OCI-LY7 (cell line): Measurements from ENCODE around the gene SRXN1.

ENCODE experiments used
- CTCF ChIP-seq: fragments of 200-600 bp; sonication (generic); conservative IDR thresholded peaks from 2 replicates; pipeline ENCODE4 v1.5.1; 2014; ENCODE audit warnings: mild to moderate bottlenecking, antibody characterized with exemption, low read length, moderate library complexity, mixed read lengths
- EZH2phosphoT487 ChIP-seq: fragments of 200-600 bp; sonication (generic); IDR thresholded peaks from 2 replicates; pipeline ENCODE4 v1.6.1; 2018; ENCODE audit warnings: low read depth, borderline replicate concordance, mild to moderate bottlenecking, mixed run types, antibody characterized with exemption, low read length, moderate library complexity, mixed read lengths

- no peak for TF ChIP-seq CTCF
- TF ChIP-seq EZH2phosphoT487 = no peak
These were observed 5.5 kb downstream of the SRXN1 start for GRCh38 chr20:647479-648019.
